Activated CD8-positive, alpha-beta memory T cell treated with anti-CD3 and anti-CD28 coated beads, Interleukin-2, amount 50 U/mL, for 4 hours (primary cell): ENCODE results near the gene TEX30.

Experiments
- DNase-seq: peaks from one replicate; pipeline ENCODE4 v3.0.0-alpha.2; 2020

The TEX30 gene

DNA sequence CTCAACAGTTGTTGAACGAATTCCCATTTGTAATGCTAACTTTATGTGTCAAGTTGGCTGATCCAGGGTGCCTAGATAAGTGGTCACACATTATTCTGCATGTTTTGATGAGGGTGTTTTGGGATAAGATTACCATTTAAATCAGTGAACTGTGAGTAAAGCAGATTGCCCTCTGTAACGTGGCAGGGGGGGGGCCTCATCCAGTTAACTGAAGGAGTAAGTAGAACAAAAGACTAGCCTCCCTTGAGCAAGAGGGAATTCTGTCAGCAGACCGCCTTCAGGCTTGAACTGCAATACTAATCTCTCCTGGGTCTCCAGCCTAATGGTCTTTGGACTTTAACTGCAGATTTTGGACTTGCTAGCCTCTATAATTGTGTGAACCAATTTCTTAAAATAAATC lies 4.2 kb upstream of the TEX30 start:
- no peak for DNase-seq

DNA sequence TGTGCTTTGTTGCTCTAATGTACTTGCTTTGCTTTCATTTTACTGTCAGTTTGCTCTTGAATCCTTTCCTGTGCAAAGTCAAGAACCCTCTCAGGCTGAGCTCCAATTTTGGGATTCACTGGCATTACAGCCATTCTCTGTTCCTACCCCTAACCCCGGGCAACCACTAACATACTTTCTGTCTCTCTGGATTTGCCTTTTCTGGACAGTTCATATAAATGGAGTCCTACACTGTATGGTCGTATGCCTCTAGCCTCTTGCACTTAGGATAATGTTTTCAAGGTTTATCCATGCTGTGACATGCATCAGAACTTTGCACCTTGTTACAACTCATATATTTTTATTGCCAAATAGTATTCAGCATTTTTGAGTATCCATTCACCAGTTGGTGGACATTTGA lies 2.7 kb upstream of the TEX30 start:
- no peak for DNase-seq

DNA sequence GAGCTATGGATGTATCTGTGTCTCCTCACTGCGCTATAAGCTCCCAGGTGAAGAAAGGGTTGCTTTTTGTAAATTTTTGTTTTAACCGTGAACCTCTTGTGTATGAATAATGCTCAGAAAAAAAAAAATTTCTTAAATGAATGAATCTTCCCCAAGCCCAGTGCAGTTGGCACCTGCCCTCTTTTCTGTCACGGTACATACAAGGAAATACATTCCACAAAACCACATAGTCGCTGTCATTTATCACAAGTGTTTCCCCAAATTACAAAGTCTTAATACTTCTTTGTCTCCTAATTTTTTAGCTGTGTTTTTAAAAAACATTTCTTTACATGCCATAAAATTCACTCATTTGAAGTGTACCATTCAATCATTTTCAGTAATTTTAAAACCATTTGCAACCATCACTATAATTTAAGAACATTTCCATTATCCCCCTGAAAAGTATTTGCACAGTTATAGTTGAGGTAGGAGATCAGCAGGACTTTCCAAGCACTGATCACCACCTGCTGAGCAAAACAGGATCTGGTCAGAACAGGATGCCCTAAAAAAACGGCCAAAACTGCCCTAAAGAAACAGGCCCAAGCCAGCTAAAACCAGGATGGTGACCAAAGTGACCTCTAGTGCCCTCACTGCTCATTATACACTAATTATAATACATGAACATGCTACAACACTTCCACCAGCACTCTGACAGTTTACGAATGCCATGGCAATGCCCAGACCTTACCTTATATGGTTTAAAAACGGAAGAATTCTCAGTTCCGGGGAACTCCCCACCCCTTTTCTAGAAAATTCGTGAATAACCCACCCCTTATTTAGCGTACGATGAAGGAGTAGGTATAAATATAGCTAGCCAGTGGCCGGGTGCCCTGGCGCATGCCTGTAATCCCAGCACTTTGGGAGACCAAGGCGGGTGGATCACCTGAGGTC lies 1.3 kb upstream of the TEX30 start:
- no peak for DNase-seq

DNA sequence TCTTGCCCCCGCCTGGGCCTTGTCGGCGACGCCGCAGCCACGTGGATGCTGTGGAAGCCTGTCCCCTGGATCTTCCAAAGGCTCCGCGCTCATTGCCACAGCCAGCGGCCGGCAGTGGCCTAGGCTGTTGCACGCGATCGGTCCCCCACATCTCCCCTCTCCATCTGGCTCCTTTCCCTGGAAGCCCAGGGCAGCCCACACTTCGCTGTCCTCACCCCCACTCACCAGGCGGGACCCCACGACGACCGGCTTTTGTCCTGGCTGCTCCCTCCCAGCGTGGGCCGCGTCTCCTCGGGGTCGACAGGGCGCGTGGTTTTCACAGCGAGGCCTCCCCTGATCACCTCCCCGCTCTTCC lies 605 bp upstream of the TEX30 start:
- no peak for DNase-seq

DNA sequence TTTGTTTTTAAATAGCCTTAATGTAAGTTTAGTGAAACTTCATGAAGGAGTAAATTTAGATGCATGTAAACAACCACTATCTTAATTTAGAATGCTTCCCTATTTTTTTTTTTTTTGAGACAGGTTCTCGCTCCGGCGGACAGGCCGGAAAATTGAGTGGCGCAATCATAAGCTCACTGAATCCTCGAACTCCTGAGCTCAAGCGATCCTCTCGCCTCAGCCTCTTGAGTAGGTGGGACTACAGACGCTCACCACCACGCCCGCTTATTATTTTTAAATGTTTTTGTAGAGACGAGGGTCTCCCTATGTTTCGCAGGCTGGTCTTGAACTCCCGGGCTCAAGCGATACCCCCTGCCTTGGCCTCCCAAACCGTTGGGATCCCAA lies 1.6 kb downstream of the TEX30 start:
- DNase-seq, result no peak

DNA sequence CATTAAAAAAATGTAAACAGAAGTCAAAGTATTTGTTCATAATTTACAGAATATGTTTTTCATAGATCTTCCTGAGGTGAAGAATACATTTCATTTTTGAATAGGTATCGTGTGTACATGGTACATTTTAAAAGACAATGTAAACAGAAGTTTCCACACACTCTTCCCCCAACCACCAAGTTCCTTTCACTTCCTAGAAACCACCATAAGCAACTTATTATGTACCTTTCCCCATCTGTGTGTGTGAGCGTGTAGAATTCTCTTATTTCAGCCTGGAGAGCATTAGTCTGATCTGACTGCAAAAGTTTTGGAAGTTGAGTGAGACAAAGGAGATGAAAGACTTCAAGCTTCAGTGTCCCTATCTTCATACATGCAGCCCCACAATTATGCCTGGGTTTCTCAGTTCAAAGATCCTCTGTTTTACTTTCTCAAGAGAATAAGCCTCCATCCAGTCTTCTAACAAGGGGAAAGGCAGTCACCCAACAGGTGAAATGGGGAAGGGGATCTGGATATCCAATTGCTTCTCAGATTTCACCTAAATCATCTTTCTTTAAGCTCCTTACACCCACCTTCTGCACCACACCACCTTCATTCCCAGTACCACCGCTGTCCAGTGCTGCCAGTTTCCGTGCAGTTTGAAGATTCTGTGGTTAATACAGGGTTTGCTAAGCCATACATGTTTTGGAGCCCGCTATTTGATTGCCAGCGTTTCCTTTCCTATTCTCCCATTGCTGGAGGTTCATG lies 2.1 kb downstream of the TEX30 start:
- no peak for DNase-seq

DNA sequence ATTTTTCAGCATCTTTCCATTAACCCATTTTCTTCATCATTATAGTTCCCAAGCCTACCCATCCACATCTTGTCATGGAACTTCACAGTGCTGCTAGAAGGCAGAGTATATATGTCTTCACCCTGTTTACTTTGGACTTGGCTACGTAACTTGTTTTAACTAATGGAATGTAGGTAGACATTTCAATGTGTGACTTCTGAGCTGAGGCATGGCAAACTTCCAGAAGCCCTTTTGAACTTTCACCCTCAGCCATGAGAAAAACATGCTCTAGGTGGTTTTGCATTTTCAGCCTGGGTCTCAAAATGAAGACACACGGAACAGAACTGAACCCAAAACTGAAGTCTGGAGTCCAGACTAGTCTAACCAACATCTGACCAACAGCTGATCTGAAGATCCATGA lies 3.2 kb downstream of the TEX30 start:
- no peak for DNase-seq

DNA sequence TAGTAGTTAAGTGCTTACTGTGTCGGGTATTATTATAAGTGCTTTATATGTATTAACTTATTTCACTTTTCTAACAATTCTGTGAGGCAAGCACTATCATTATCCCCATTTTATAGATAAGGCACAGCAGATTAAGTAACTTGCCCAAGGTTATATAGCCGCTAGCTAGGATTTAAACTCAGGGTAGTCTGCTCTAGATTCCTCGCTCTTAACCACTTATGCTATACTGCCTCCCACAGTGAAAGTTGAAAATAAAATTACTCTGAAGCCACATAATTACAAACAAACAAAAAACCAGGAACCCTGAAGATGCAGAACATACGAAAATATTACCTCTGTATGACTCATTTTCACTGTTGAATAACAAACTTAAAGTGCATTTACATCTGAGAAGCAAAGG lies 3.9 kb downstream of the TEX30 start:
- no peak for DNase-seq

DNA sequence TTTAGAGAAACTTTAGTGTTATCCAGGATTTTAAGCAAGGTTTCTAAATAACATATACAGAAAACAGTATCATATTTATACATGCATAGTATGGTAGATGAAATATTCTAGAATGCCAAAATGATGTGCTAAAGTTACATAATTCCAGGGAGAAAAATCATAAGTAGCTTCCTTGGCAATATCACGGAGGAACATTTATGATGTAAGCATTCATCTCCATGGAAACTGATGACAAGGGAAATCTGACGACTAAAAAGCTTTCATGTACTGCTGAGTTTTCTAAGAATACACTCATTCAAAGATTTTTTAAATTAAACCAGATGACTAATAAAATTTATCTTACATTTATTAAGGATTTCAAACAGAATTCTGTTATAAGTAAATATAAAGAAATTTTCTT lies 4.7 kb downstream of the TEX30 start:
- no peak for DNase-seq

DNA sequence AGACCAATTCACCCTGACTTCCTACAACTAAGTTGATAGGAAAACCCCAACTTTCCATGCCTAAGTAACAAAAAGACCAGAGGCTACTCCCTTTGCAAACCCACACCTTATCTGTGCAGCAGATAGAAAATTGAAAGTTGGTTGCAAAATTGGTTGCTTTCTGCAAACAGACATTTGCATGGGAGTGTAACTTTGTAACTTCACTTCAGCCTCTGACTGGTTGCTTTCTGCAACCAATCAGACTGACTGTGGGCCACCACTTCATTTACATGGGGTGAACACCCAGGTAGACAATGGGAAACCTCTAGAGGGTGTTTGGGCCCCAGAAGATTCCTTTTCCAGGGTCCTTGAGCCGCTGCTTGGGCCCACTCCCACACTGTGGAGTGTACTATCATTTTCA lies 9.8 kb downstream of the TEX30 start:
- DNase-seq, result no peak

DNA sequence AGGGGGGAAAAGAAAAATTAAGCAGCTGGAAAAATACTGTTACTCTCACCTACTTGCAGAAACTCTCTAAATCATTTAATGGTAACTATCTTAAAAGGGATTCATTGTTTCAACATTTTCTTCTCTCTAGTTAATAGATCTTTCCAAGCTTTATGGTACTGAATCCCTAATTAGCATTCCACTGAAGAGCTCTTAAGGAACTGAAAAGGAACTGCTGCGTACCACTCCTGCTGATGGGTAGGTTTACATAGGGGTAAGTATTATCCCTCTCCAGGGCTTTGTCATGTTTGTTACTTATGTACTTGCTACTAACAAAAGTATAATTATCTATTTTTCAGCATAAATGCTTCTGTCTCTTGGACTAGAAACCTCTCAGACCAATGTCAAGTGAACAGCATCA lies 12.5 kb downstream of the TEX30 start:
- DNase-seq, result no peak

DNA sequence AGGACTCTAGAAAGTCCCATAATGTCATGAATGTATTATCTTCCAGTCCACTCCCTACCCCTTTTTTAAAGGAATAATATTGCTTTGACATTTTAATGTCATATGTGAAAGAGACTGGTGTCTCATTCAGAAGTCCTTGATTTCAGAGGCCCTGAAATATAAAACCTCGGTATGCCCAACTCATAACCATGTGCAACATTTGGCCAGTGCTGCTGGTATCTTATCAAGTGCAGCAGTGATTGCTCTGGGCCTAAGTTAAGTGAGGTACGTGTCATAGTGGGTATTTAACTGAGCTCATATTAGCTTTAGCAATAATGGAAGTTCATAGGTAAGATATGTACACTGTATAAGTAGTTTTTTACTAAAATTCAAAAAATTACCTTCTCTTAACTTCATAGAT lies 14.7 kb downstream of the TEX30 start:
- no peak for DNase-seq

DNA sequence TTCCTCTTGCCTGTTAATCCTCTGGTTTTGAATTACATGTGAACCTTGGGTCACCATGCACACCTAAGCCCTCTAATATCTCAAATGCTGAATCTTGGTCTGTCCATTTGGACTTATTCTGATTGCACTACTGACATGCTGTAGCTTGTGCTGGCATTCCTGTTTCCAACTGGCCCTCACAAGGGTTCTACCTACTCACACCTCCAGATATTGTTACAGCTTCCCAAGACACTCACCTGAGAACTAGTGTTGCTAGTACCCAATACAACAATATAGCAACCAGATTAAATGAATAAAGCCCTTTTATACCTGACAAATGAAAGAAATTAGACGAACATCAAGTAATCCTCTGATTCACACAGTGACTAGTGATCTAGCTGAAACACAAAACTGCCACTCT lies 16.6 kb downstream of the TEX30 start:
- DNase-seq, result no peak

DNA sequence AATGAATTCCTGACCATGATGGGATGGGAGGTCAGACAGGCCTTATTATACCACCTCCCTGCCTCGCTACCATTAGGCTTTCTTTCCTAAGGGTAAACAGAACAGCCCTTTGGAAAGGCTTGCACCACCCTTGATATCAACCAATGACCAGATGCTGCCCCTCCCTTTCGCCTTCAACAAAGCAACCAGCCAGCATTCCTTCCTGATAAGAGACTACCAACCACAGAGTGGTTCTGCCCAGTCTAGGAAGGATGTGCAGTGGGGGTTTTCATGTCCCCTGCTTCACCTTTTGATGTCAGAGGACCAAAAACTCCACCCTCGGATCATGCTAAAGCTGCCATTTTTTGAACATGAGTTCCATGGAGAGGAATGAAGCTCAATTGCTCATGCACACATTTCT lies 21.7 kb downstream of the TEX30 start:
- no peak for DNase-seq

DNA sequence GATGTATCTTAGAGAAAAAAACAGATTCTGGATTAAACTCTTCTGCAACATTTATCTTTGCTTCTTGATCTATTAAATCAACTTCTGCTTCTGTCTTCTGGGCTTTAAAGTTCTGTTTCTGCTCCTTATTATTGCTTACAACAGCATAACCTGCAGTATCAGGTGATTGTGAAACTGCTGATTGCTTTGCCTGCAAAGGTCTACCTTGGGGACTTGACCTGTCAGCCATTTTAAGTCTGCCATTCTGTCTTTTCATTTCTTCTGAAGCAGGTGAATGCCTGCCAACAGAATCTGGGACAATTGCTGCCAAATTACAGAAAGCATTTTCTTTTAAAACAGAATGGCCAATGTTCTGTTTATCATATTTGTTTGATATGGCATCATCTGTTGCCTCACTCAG lies 31.1 kb downstream of the TEX30 start:
- DNase-seq, result no peak

DNA sequence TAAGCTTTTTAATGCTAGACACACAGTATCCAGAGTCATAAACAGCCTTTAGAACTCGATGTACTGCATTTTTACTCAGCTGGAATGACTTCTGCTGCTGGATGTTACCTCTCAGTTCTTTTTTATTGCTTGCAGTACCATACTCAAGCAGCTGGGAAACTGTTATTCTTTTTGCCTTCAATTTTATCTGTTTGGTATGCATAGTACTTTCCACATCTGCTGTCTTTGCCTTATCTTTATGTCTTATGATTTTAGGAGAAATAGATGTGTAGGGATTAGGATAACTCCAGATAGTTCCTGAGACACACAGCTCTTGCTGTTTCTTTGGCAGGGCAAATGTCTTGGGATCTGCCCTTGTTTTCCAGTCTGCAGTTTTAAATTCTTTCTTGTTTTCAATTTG lies 31.5 kb downstream of the TEX30 start:
- DNase-seq, result no peak

DNA sequence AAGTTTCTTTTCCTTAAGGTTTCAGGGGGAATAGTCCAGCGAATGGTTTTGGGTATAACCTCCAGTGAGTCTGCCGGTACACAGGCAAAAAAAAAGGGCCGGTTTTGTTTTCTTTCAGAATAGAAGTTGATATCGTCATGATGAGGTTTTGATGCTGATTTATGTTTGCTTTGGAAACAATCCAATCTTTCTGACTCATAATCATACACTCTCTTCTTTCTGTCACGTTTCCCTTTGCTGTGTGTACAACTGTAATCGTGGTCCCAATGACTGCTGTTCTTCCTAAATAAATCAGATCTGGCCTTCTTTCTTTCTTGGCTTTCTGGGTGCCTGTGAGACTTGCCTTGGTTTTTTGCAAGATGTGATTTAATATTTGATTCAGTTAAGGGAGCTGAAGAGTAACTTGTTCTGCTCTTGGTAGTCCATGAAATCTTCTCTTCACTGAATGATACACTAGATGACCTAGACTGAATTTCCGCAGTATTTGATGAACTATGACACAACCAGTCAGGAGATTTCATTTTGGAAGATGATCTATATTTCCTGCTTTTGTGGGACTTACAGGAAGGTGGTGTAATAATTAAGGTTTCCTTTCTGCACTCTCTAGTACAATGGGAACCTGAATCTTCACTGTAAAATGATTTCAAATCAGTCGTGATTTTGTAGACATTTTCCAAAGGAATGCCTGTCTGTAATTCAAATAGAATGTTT lies 43.9 kb downstream of the TEX30 start:
- DNase-seq, result no peak

DNA sequence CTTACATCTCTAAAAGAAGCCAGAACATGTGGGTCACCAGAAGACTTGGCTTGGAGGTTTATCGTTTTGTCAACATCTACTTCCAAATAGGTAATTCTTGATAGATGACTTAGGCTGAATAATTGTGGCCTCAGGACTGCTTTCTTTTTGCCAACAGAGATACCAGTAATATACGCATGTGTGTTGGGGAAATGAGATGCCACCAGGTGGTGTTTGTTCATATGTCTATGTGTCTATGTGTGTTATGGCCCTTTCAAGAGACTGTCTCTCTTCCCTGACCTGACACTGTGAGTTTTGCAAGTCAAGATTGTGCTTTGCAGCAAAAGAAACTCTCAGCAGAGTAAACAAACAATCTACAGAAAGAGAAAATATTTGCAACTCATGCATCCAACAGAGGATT lies 47.2 kb downstream of the TEX30 start:
- no peak for DNase-seq

DNA sequence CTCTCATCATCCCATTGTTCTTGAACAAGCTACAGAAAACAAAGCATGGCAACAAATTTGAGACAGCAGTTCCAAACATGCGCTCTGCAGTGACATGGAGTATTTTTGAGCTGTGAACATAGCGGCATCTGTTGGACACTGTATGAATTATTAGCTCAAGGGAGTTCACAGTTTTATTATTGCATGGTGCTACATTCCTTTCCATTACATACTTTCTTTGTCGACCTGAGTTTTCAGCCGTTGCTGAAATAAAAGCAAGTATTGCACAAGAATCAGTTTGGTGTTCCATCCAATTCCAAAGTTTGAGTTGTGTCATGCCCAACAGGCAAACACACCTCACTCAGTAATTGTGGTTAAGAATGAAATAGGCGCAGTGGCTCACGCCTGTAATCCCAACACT lies 48.7 kb downstream of the TEX30 start:
- no peak for DNase-seq

DNA sequence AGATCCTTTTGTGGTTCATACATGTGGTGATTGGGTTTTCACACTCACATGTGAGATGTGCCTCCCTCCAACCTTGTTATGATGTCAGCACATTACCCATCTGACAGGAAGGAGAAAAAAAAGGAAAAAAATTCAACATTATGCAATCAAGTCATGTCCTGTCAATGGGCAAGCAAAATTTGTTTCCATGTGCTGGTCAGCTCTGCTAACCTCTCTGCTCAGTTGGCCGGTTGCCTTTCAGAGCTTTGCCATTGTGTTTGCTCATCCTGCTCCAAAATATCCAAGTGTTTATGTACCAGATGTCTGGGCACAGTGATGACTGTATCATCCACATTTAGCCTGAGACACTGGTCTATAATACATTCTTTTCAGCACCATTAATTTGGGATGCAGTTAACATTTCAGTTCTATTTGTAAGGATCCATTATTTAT lies 51.8 kb downstream of the TEX30 start:
- no peak for DNase-seq

DNA sequence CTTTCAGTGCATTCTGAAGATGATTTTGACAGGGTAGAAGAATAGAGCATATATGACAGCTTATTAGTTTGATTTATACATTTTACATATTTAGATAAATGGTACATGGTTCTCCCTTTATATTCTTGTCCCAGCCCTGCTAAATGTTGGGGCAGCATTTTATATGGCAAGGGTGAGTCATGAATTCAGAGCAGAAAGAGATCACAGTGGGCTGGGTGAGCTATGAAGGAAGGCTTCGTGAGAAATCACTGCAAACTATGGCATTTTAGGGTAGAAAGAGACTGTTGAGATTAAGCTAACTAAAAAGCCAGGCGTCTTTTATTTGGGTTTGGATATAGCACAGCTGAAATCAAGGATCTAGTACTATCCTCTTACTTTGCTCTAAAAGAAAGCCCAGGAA lies 54.8 kb downstream of the TEX30 start:
- DNase-seq, result no peak
